K562 (cell line): ENCODE results near the gene CLIP1. TPM values are rescaled to one million over a fixed set of nuclear protein-coding genes. Genes with fewer than 3 reads are reported as not detected.

Source experiments
- ATAC-seq: fragments of 200-7000 bp; cut with Tn5 transposase; 3 replicates; pipeline ENCODE4 v1.9.1; 2020; ENCODE audit warnings: moderate library complexity
- BruUV-seq: library from RNA; stranded (reverse); fragments of 400-500 nt; replicated peaks from 2 replicates; lab custom pipeline; 2021; lab: Mats Ljungman, UMichigan
- CTCF ChIA-PET: fragments of 300-600 bp; formaldehyde crosslinking; extraction: SDS; loops from one replicate; lab custom pipeline; 2021; ENCODE audit warnings: low intra/inter-chr PET ratio; lab: Yijun Ruan, JAX
- POLR2A ChIA-PET: fragments of 300-600, 350-650 bp; sonication (Branson Sonifier 250); formaldehyde crosslinking; extraction: SDS; loops from one replicate; lab custom pipeline; 2021; ENCODE audit warnings: antibody characterized with exemption, inconsistent platforms; lab: Yijun Ruan, JAX
- DNase-seq, 4 experiments: peaks; one replicate each; pipeline versions ENCODE4 v3.0.0 to v3.0.0-alpha.2; 2011 to 2018; ENCODE audit warnings: low spot score in 3 of 4, mixed read lengths in 3 of 4; ENCODE audit errors: extremely low read depth in 1 of 4
- FAIRE-seq: peaks from 2 replicates; lab custom pipeline; 2011; peaks lifted over from hg19 to GRCh38; lab: Jason Lieb, UNC
- H2AFZ ChIP-seq: 2 replicates; pipeline ENCODE4 v1.6.0; 2011; ENCODE audit warnings: low read depth, low read length, control low read depth, inconsistent platforms
- H3K27ac ChIP-seq: fragments of 200-600 bp; 3 replicates; pipeline ENCODE4 v1.8.0; 2011; ENCODE audit warnings: low read depth, mild to moderate bottlenecking, control low read depth, inconsistent platforms, low read length, moderate library complexity, mixed read lengths; ENCODE audit errors: extremely low read depth
- H3K27me3 ChIP-seq, 2 experiments: fragments of 300-600 bp in 1 of 2; 2 replicates in 1 of 2; 3 replicates in 1 of 2; pipeline versions ENCODE4 v1.6.0 to v1.8.0; 2011; ENCODE audit warnings: inconsistent platforms in 2 of 2, low read length in 2 of 2, mild to moderate bottlenecking in 1 of 2, mixed read lengths in 1 of 2, moderate library complexity in 1 of 2; ENCODE audit not compliant: control insufficient read depth in 2 of 2, insufficient read depth in 2 of 2
- H3K36me3 ChIP-seq: fragments of 300-600 bp; 3 replicates; pipeline ENCODE4 v1.8.0; 2011; ENCODE audit warnings: mild to moderate bottlenecking, low read length, inconsistent platforms; ENCODE audit not compliant: control insufficient read depth, insufficient read depth
- H3K4me1 ChIP-seq, 2 experiments: fragments of 200-600 bp in 1 of 2; replicated peaks in 1 of 2; 2 replicates in 1 of 2; 3 replicates in 1 of 2; pipeline versions ENCODE4 v1.5.1 to v1.8.0; 2011; ENCODE audit warnings: inconsistent platforms in 2 of 2, low read length in 2 of 2, mild to moderate bottlenecking in 1 of 2, mixed read lengths in 1 of 2, moderate library complexity in 1 of 2; ENCODE audit not compliant: control insufficient read depth in 2 of 2, insufficient read depth in 2 of 2
- H3K4me2 ChIP-seq: 2 replicates; pipeline ENCODE4 v1.6.1; 2011; ENCODE audit warnings: low read length, control low read depth, inconsistent platforms, mixed read lengths; ENCODE audit not compliant: insufficient read depth
- H3K4me3 ChIP-seq: fragments of 200-600 bp; sonication (generic), shearing (Covaris generic); 2 replicates; pipeline ENCODE4 v1.5.1; 2016; ENCODE audit warnings: control low read depth, inconsistent platforms
- H3K79me2 ChIP-seq: fragments of 200-600 bp; 3 replicates; pipeline ENCODE4 v1.8.0; 2011; ENCODE audit warnings: low read length, inconsistent platforms; ENCODE audit not compliant: control insufficient read depth, insufficient read depth
- H3K9ac ChIP-seq, 2 experiments: 2 replicates each; pipeline versions ENCODE4 v1.6.0 to v1.6.1; 2011; ENCODE audit warnings: low read depth in 2 of 2, low read length in 2 of 2, control low read depth in 1 of 2, inconsistent platforms in 1 of 2, mild to moderate bottlenecking in 1 of 2, mixed read lengths in 1 of 2; ENCODE audit not compliant: insufficient read depth in 1 of 2
- H3K9me1 ChIP-seq: one replicate; pipeline ENCODE4 v1.6.0; 2011; ENCODE audit warnings: inconsistent platforms, mild to moderate bottlenecking, low read length, moderate library complexity; ENCODE audit not compliant: control insufficient read depth, insufficient read depth
- H3K9me3 ChIP-seq: replicated peaks from 2 replicates; pipeline ENCODE4 v1.5.1; 2011; ENCODE audit warnings: low read depth, low read length, inconsistent platforms; ENCODE audit not compliant: control insufficient read depth, insufficient read depth
- H4K20me1 ChIP-seq: replicated peaks from 2 replicates; pipeline ENCODE4 v1.6.1; 2011; ENCODE audit warnings: low read length, inconsistent platforms, mixed read lengths; ENCODE audit not compliant: control insufficient read depth, insufficient read depth
- BCOR ChIP-seq: fragments of 450-650 bp; IDR thresholded peaks from 2 replicates; pipeline ENCODE4 v1.6.1; 2016
- GTF2E2 ChIP-seq: fragments of 200-800 bp; sonication (Bioruptor generic); IDR thresholded peaks from 2 replicates; pipeline ENCODE4 v1.6.1; 2016; ENCODE audit warnings: missing genetic modification characterization, missing compliant biosample characterization
- MEF2D ChIP-seq: conservative IDR thresholded peaks from 2 replicates; pipeline ENCODE4 v1.6.1; 2016; ENCODE audit warnings: low read depth, missing genetic modification characterization, missing compliant biosample characterization
- PHF8 ChIP-seq: fragments of 200-600 bp; sonication (generic); IDR thresholded peaks from 2 replicates; pipeline ENCODE4 v1.6.1; 2012; ENCODE audit warnings: mixed run types, mild to moderate bottlenecking, inconsistent platforms, low read length, moderate library complexity, borderline replicate concordance
- POLR2B ChIP-seq: fragments of 450-650 bp; IDR thresholded peaks from 2 replicates; pipeline ENCODE4 v1.6.1; 2018; ENCODE audit warnings: low read depth; ENCODE audit not compliant: partially characterized antibody
- RBBP5 ChIP-seq: fragments of 200-600 bp; sonication (generic); IDR thresholded peaks from 2 replicates; pipeline ENCODE4 v1.6.1; 2012; ENCODE audit warnings: borderline replicate concordance, mild to moderate bottlenecking, low read length, control low read depth, inconsistent platforms; ENCODE audit not compliant: insufficient read depth, poor library complexity, severe bottlenecking
- WGBS: fragments of 100-300 bp; shearing (Covaris generic); methylation state at CpG from one replicate; pipeline ENCODE4 v1.1.6; 2016; ENCODE audit warnings: low coverage, mixed read lengths; ENCODE audit not compliant: insufficient coverage; ENCODE audit errors: missing lambda C conversion rate; 5-methylcytosine and 5-hydroxymethylcytosine counted together
- in situ Hi-C: fragments of 300-500 bp; cut with MboI; formaldehyde crosslinking; loops from 4 replicates; pipeline ENCODE4 v1.15.0; 2018; ENCODE audit warnings: inconsistent platforms, mixed read lengths
- intact Hi-C: fragments of 100-400 bp; cut with micrococcal nuclease; formaldehyde crosslinking; loops from 2 replicates; pipeline ENCODE4 v1.14.2; 2022
- polyA plus RNA-seq, 8 experiments: library from polyadenylated mRNA; depleted of rRNA in 4 of 8; stranded (reverse) in 5 of 8; unstranded in 3 of 8; fragments of >200 nt; fragmentation: Nextera tagmentation in 2 of 8; fragmentation: Illumina TruSeq in 1 of 8; extraction: Ambion mirVana in 2 of 8; extraction: Trizol in 1 of 8; gene quantifications; 2 replicates each; pipeline versions ENCODE4 v1.2.1 to v1.2.3, GENCODE V29; 2011 to 2014; ENCODE audit warnings: inconsistent platforms in 1 of 8, missing spikeins in 1 of 8
- total RNA-seq, 7 experiments: library from RNA; depleted of rRNA in 6 of 7; stranded (reverse); fragments of >200 nt in 6 of 7; fragmentation: Illumina TruSeq in 2 of 7; extraction: Trizol in 2 of 7; gene quantifications; 2 replicates each; pipeline versions ENCODE4 v1.2.1 to v1.2.3, GENCODE V29; 2011 to 2021; ENCODE audit warnings: low replicate concordance in 1 of 7
- TF ChIP-seq, protein P1 (sequence below), 2 experiments: IDR thresholded peaks; 2 replicates each; pipeline ENCODE4 v1.6.1; 2011; ENCODE audit warnings: borderline replicate concordance in 1 of 2, control low read depth in 1 of 2, low read depth in 1 of 2, low read length in 1 of 2, mild to moderate bottlenecking in 1 of 2, mixed read lengths in 1 of 2, moderate library complexity in 1 of 2; ENCODE audit not compliant: insufficient read depth in 1 of 2, insufficient read length in 1 of 2, poor library complexity in 1 of 2, severe bottlenecking in 1 of 2; ENCODE audit errors: extremely low read depth in 1 of 2
- TF ChIP-seq, protein P2 (sequence below), 2 experiments: fragments of 450-650 bp; formaldehyde crosslinking in 1 of 2; IDR thresholded peaks; 2 replicates each; pipeline versions ENCODE4 v1.4.0 to v1.6.1; 2014 to 2020; ENCODE audit warnings: mild to moderate bottlenecking in 2 of 2, borderline replicate concordance in 1 of 2, low read depth in 1 of 2
- TF ChIP-seq, protein P3 (sequence below): fragments of 450-650 bp; IDR thresholded peaks from 2 replicates; pipeline ENCODE4 v1.6.1; 2016

Gene CLIP1
- total and polyA plus RNA-seq, 9 of the 15 experiments (the other 6 are each of a cell fraction or from before 2014, with no cell fraction given) = 5.8 to 33.9 (median 27.6) TPM

DNA sequence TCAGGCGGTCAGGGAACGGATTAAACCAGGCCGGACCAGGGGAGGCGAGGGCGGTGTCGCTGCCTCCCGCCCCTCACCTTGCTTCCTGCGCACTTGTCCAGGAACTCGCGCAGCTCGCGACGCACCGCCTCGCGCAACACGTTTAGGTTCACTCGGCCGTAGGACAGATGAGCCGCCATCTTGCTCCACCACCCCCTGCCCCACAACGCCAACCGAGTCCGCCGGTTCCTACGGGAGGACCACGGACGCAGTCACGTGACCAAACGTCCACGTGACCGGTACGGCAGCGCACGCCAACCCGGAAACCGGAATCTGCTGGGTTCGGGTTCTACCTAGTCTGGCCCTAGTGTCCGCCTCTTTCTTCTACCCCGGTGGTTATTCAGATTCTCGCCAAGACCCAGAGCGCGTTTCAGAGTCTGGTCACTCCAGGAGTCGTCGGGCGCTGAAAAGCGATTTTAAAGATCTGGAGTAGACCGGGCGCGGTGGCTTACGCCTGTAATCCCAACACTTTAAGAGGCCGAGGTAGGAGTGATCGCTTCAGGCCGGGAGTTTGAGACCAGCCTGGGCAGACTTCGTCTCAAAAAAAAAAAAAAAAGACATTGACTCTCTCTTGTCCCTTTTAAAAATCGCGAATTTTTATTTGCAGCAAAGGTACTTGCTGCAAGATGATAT, 156.1 kb downstream of the CLIP1 start, which contains the start of gene VPS33A:
VPS33A (minus strand) TSS at position 265 of the 672 bp plus-strand sequence; CDS start at position 179, 86 bp downstream.
- Histone ChIP-seq H4K20me1 (no peaks in the 10 kb centered on the region), H3K4me2 (peak within 1 kb of the TSS; percentile 97), H3K9me3 (no peaks in the 10 kb centered on the region), H2AFZ (peak within 1 kb of the TSS; percentile 98), H3K4me3 (peak within 1 kb of the TSS; percentile 85), H3K79me2 (peaks cover 25% of the 10 kb centered on the region), H3K27ac (peak within 1 kb of the TSS; percentile 79), H3K4me1 (peaks cover 0 to 12% of the 10 kb centered on the region in 2 experiments; a peak in 2 of 5 replicates), H3K9me1 (no peaks in the 10 kb centered on the region), H3K27me3 (no peaks in the 10 kb centered on the region), H3K9ac (peak within 1 kb of the TSS; percentile 75 to 99), H3K36me3 (peaks cover 18% of the 10 kb centered on the region; the same call in 2 of the 3 replicates)
- under 1% methylated on average over 54 of the region's 56 CpGs for WGBS
- POLR2A ChIA-PET = interaction anchor here (0.6 to 2.5 kb wide), 8 partner anchors 14 to 1859 kb away, joined by 3 to 6 read pairs (median 3); partner anchors contain the start of gene DIABLO
- DNase-seq = peak; percentile 95 to 98 (median 96)
- CTCF ChIA-PET = interaction anchor here (1.0 to 1.2 kb wide), 2 partner anchors 106 to 136 kb away, joined by 3 to 7 read pairs; no protein-coding TSS in a partner anchor
- in situ Hi-C loops = no loop called here
- FAIRE-seq = peak; percentile 99
- ATAC-seq = peak; percentile 95
- intact Hi-C loops = loop anchor here (5.0 kb wide), 1 partner anchor 39 kb away; the partner anchor contains the start of gene DIABLO
- TSS peak; percentile 93 for BruUV-seq
- TF ChIP-seq BCOR (peak; percentile 69; the same call in 1 of the 2 replicates), MEF2D (tag) (peak; percentile 81), PHF8 (peak; percentile 87), POLR2B (peak; percentile 61), GTF2E2 (tag) (peak; percentile 95), RBBP5 (peak; percentile 96)
- TF ChIP-seq, protein P1, sequence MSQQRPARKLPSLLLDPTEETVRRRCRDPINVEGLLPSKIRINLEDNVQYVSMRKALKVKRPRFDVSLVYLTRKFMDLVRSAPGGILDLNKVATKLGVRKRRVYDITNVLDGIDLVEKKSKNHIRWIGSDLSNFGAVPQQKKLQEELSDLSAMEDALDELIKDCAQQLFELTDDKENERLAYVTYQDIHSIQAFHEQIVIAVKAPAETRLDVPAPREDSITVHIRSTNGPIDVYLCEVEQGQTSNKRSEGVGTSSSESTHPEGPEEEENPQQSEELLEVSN (IDR thresholded peaks at IDR 0.05; ENCODE audit: borderline replicate concordance in 1 of 2, extremely low read depth in 1 of 2, insufficient read depth in 1 of 2, insufficient read length in 1 of 2, low read depth in 1 of 2, low read length in 1 of 2, poor library complexity in 1 of 2, severe bottlenecking in 1 of 2) = peak; percentile 52 to 76
- TF ChIP-seq, protein P2, sequence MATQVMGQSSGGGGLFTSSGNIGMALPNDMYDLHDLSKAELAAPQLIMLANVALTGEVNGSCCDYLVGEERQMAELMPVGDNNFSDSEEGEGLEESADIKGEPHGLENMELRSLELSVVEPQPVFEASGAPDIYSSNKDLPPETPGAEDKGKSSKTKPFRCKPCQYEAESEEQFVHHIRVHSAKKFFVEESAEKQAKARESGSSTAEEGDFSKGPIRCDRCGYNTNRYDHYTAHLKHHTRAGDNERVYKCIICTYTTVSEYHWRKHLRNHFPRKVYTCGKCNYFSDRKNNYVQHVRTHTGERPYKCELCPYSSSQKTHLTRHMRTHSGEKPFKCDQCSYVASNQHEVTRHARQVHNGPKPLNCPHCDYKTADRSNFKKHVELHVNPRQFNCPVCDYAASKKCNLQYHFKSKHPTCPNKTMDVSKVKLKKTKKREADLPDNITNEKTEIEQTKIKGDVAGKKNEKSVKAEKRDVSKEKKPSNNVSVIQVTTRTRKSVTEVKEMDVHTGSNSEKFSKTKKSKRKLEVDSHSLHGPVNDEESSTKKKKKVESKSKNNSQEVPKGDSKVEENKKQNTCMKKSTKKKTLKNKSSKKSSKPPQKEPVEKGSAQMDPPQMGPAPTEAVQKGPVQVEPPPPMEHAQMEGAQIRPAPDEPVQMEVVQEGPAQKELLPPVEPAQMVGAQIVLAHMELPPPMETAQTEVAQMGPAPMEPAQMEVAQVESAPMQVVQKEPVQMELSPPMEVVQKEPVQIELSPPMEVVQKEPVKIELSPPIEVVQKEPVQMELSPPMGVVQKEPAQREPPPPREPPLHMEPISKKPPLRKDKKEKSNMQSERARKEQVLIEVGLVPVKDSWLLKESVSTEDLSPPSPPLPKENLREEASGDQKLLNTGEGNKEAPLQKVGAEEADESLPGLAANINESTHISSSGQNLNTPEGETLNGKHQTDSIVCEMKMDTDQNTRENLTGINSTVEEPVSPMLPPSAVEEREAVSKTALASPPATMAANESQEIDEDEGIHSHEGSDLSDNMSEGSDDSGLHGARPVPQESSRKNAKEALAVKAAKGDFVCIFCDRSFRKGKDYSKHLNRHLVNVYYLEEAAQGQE (IDR thresholded peaks at IDR 0.05; ENCODE audit: borderline replicate concordance) = peak; percentile 97
- TF ChIP-seq, protein P2 (CRISPR knock-in tag; IDR thresholded peaks at IDR 0.05; ENCODE audit: low read depth) = 0 out of 2 replicates have a peak, but pooled peaks have one; percentile 43
- TF ChIP-seq, protein P3, sequence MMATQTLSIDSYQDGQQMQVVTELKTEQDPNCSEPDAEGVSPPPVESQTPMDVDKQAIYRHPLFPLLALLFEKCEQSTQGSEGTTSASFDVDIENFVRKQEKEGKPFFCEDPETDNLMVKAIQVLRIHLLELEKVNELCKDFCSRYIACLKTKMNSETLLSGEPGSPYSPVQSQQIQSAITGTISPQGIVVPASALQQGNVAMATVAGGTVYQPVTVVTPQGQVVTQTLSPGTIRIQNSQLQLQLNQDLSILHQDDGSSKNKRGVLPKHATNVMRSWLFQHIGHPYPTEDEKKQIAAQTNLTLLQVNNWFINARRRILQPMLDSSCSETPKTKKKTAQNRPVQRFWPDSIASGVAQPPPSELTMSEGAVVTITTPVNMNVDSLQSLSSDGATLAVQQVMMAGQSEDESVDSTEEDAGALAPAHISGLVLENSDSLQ = no peak
